Keratinocyte (primary cell): Measurements from ENCODE around the gene CACNB2. TPM values are rescaled to one million over a fixed set of nuclear protein-coding genes. Genes with fewer than 3 reads are reported as not detected.

Experiments
- DNase-seq: peaks from one replicate; pipeline ENCODE4 v3.0.0-alpha.2; 2011; ENCODE audit warnings: low read depth, missing footprints, low spot score
- FAIRE-seq: peaks from 2 replicates; lab custom pipeline; 2011; peaks lifted over from hg19 to GRCh38; lab: Jason Lieb, UNC
- H2AFZ ChIP-seq: 2 replicates; pipeline ENCODE4 v1.6.0; 2012; ENCODE audit warnings: low read length, control low read depth, inconsistent platforms; ENCODE audit not compliant: control insufficient read depth
- H3K27ac ChIP-seq: 2 replicates; pipeline ENCODE4 v1.5.1; 2011; ENCODE audit warnings: low read length; ENCODE audit not compliant: control insufficient read depth, insufficient read depth
- H3K27me3 ChIP-seq: 3 replicates; pipeline ENCODE4 v1.6.0; 2011; ENCODE audit warnings: low read length; ENCODE audit not compliant: control insufficient read depth, insufficient read depth; ENCODE audit errors: extremely low read depth
- H3K36me3 ChIP-seq, 2 experiments: 2 replicates in 1 of 2; 3 replicates in 1 of 2; pipeline ENCODE4 v1.5.1; 2011; ENCODE audit warnings: low read length in 2 of 2, mild to moderate bottlenecking in 1 of 2; ENCODE audit not compliant: control insufficient read depth in 2 of 2, insufficient read depth in 2 of 2; ENCODE audit errors: extremely low read depth in 1 of 2
- H3K4me1 ChIP-seq: 3 replicates; pipeline ENCODE4 v1.5.1; 2011; ENCODE audit warnings: low read length; ENCODE audit not compliant: control insufficient read depth, insufficient read depth; ENCODE audit errors: extremely low read depth
- H3K4me2 ChIP-seq: 3 replicates; pipeline ENCODE4 v1.6.0; 2011; ENCODE audit warnings: low read depth, low read length; ENCODE audit not compliant: control insufficient read depth, insufficient read depth; ENCODE audit errors: extremely low read depth
- H3K4me3 ChIP-seq, 3 experiments: fragments of 200-600 bp in 1 of 3; sonication (generic) in 1 of 3; 2 replicates in 2 of 3; 3 replicates in 1 of 3; pipeline ENCODE4 v1.5.1; 2011 to 2016; ENCODE audit warnings: low read length in 3 of 3, mild to moderate bottlenecking in 3 of 3, control low read depth in 2 of 3, inconsistent platforms in 1 of 3, low read depth in 1 of 3, mixed read lengths in 1 of 3, mixed run types in 1 of 3, moderate library complexity in 1 of 3; ENCODE audit not compliant: control insufficient read depth in 2 of 3, insufficient read depth in 2 of 3; ENCODE audit errors: extremely low read depth in 1 of 3
- H3K79me2 ChIP-seq: 2 replicates; pipeline ENCODE4 v1.6.0; 2012; ENCODE audit warnings: low read length; ENCODE audit not compliant: control insufficient read depth, insufficient read depth
- H3K9ac ChIP-seq: 3 replicates; pipeline ENCODE4 v1.6.0; 2011; ENCODE audit warnings: low read length; ENCODE audit not compliant: control insufficient read depth, insufficient read depth; ENCODE audit errors: extremely low read depth
- H3K9me1 ChIP-seq: 3 replicates; pipeline ENCODE4 v1.6.0; 2011; ENCODE audit warnings: low read length; ENCODE audit not compliant: control insufficient read depth, insufficient read depth; ENCODE audit errors: extremely low read depth
- H3K9me3 ChIP-seq: 2 replicates; pipeline ENCODE4 v1.5.1; 2012; ENCODE audit warnings: low read depth, low read length; ENCODE audit not compliant: control insufficient read depth
- H4K20me1 ChIP-seq: 3 replicates; pipeline ENCODE4 v1.6.0; 2011; ENCODE audit warnings: low read length; ENCODE audit not compliant: control insufficient read depth, insufficient read depth; ENCODE audit errors: extremely low read depth
- CTCF ChIP-seq, 3 experiments: IDR thresholded peaks in 1 of 3; conservative IDR thresholded peaks in 1 of 3; optimal IDR thresholded peaks in 1 of 3; 2 replicates in 2 of 3; 3 replicates in 1 of 3; pipeline versions ENCODE3 to v1.5.1; 2011; ENCODE audit warnings: low read length in 3 of 3, mild to moderate bottlenecking in 3 of 3, moderate library complexity in 2 of 3, control low read depth in 1 of 3, inconsistent platforms in 1 of 3; ENCODE audit not compliant: insufficient read depth in 2 of 3; ENCODE audit errors: extremely low read depth in 1 of 3
- EZH2 ChIP-seq: IDR thresholded peaks from one replicate; pipeline ENCODE4 v1.6.1; 2012; ENCODE audit warnings: inconsistent platforms, mild to moderate bottlenecking, low read length, moderate library complexity
- dilution Hi-C: fragments of 300-500 bp; cut with MboI; formaldehyde crosslinking; loops from one replicate; pipeline ENCODE4 v1.7.0; 2020; ENCODE audit warnings: low sequenced_read_pairs; ENCODE audit not compliant: extremely low pct_ligation_motif_present
- polyA plus RNA-seq, 5 experiments: library from polyadenylated mRNA; depleted of rRNA in 3 of 5; stranded (reverse) in 3 of 5; stranded (forward) in 1 of 5; unstranded in 1 of 5; fragments of >200 nt; gene quantifications; 1 replicate in 1 of 5; 2 replicates in 3 of 5; 3 replicates in 1 of 5; pipeline versions ENCODE4 v1.2.1 to v1.2.3, GENCODE V29; 2011 to 2012; ENCODE audit warnings: missing spikeins in 2 of 5, low read depth in 1 of 5, low replicate concordance in 1 of 5

CACNB2 gene
- polyA plus RNA-seq, 1 donor (not counting 4 experiments of a cell fraction or from before 2014, with no cell fraction given): 0.03 TPM

- no peaks in the 10 kb centered on the region for H3K79me2 ChIP-seq
- H3K4me3 ChIP-seq: no peak overlapping the region
- H3K36me3 ChIP-seq: no peaks in the 10 kb centered on the region
- no peaks in the 10 kb centered on the region for H4K20me1 ChIP-seq
- no peak for DNase-seq
- no peaks in the 10 kb centered on the region for H3K9me3 ChIP-seq
- no peak overlapping the region for H2AFZ ChIP-seq
- no peak overlapping the region for H3K27ac ChIP-seq
- no peak overlapping the region for H3K4me2 ChIP-seq
- no peaks in the 10 kb centered on the region for H3K9me1 ChIP-seq
- no peaks in the 10 kb centered on the region for H3K27me3 ChIP-seq
- dilution Hi-C loops: no loop called here
- H3K9ac ChIP-seq: no peak overlapping the region
- H3K4me1 ChIP-seq: peaks cover 4% of the 10 kb centered on the region
- FAIRE-seq: no peak
- TF ChIP-seq EZH2 (no peak), CTCF (optimal IDR thresholded peaks at IDR 0.05 in 1 of 3, IDR thresholded peaks at IDR 0.05 in 1 of 3, conservative IDR thresholded peaks at IDR 0.05 in 1 of 3; ENCODE audit: extremely low read depth in 1 of 3, insufficient read depth in 2 of 3, low read length in 3 of 3) (no peak)
Observed at GRCh38 chr10:18278181-18278580, 138.0 kb downstream of the CACNB2 start.

- H4K20me1 ChIP-seq: no peaks in the 10 kb centered on the region
- no peaks in the 10 kb centered on the region for H3K36me3 ChIP-seq
- FAIRE-seq (no peak), DNase-seq (no peak)
- dilution Hi-C loops: no loop called here
- no peaks in the 10 kb centered on the region for H3K9me3 ChIP-seq
- H3K79me2 ChIP-seq: no peaks in the 10 kb centered on the region
- H3K4me3 ChIP-seq: no peak overlapping the region
- no peak for TF ChIP-seq CTCF (optimal IDR thresholded peaks at IDR 0.05 in 1 of 3, IDR thresholded peaks at IDR 0.05 in 1 of 3, conservative IDR thresholded peaks at IDR 0.05 in 1 of 3; ENCODE audit: extremely low read depth in 1 of 3, insufficient read depth in 2 of 3, low read length in 3 of 3)
- no peak for TF ChIP-seq EZH2
- peak overlapping the region; percentile 5 for H3K4me2 ChIP-seq
- no peak overlapping the region for H2AFZ ChIP-seq
- H3K9ac ChIP-seq: no peak overlapping the region
- no peaks in the 10 kb centered on the region for H3K27me3 ChIP-seq
- no peaks in the 10 kb centered on the region for H3K9me1 ChIP-seq
- H3K4me1 ChIP-seq: peaks cover 4% of the 10 kb centered on the region
- H3K27ac ChIP-seq: no peak overlapping the region
Observed at GRCh38 chr10:18279173-18279572, 138.9 kb downstream of the CACNB2 start.
